GM23248 (cell line): ENCODE results near the gene FAM209A.
"Not testable (repeated sequence)": the region's sequence is repeated elsewhere in the genome, so short reads cannot be mapped to it uniquely, and the experiment has no call there.

ENCODE experiments used
- EZH2 ChIP-seq: fragments of 200-600 bp; sonication (generic); IDR thresholded peaks from 2 replicates; pipeline ENCODE4 v1.6.1; 2018; ENCODE audit warnings: antibody characterized with exemption, mild to moderate bottlenecking; ENCODE audit not compliant: insufficient read depth, poor library complexity, severe bottlenecking
- EZH2phosphoT487 ChIP-seq: fragments of 200-600 bp; sonication (generic); IDR thresholded peaks from 2 replicates; pipeline ENCODE4 v1.6.1; 2018; ENCODE audit warnings: antibody characterized with exemption, moderate library complexity, mild to moderate bottlenecking, low read depth; ENCODE audit not compliant: insufficient read depth

- not testable (repeated sequence) for TF ChIP-seq EZH2, EZH2phosphoT487
These were observed 8.4 kb downstream of the FAM209A start, which contains the start of gene FAM209B for GRCh38 chr20:56532946-56533345.
